DND-41 (cell line): Measurements from ENCODE around the gene IFT43.

Experiments used
- ATAC-seq: fragments of 200-7000 bp; cut with Tn5 transposase; 3 replicates; pipeline ENCODE4 v1.9.1; 2021; ENCODE audit warnings: low read depth; ENCODE audit not compliant: insufficient read depth
- DNase-seq: peaks from one replicate; pipeline ENCODE4 v3.0.0-alpha.2; 2020
- H2AFZ ChIP-seq: 2 replicates; pipeline ENCODE4 v1.6.0; 2012; ENCODE audit warnings: low read depth, low read length
- H3K27ac ChIP-seq: 2 replicates; pipeline ENCODE4 v1.5.1; 2012; ENCODE audit warnings: low read length, inconsistent platforms
- H3K27me3 ChIP-seq: fragments of 200-600 bp; sonication (generic); 2 replicates; pipeline ENCODE4 v1.6.0; 2012; ENCODE audit warnings: low read length, mild to moderate bottlenecking, inconsistent platforms; ENCODE audit not compliant: insufficient read depth, poor library complexity
- H3K36me3 ChIP-seq: 2 replicates; pipeline ENCODE4 v1.5.1; 2012; ENCODE audit warnings: low read length, inconsistent platforms; ENCODE audit not compliant: insufficient read depth
- H3K4me1 ChIP-seq: 2 replicates; pipeline ENCODE4 v1.5.1; 2012; ENCODE audit warnings: mild to moderate bottlenecking, low read length; ENCODE audit not compliant: insufficient read depth
- H3K4me2 ChIP-seq: 2 replicates; pipeline ENCODE4 v1.6.0; 2012; ENCODE audit warnings: mild to moderate bottlenecking, moderate library complexity, low read length, inconsistent platforms; ENCODE audit not compliant: insufficient read depth
- H3K4me3 ChIP-seq, 2 experiments: fragments of 200-600 bp in 1 of 2; shearing (Covaris generic) in 1 of 2; 2 replicates each; pipeline ENCODE4 v1.5.1; 2012 to 2016; ENCODE audit warnings: inconsistent platforms in 2 of 2, low read length in 2 of 2, mild to moderate bottlenecking in 2 of 2, low read depth in 1 of 2, moderate library complexity in 1 of 2
- H3K79me2 ChIP-seq: 2 replicates; pipeline ENCODE4 v1.6.0; 2012; ENCODE audit warnings: low read length, inconsistent platforms; ENCODE audit not compliant: insufficient read depth
- H3K9ac ChIP-seq: 2 replicates; pipeline ENCODE4 v1.6.0; 2012; ENCODE audit warnings: low read depth, mild to moderate bottlenecking, inconsistent platforms, low read length, moderate library complexity
- H3K9me3 ChIP-seq: 2 replicates; pipeline ENCODE4 v1.5.1; 2012; ENCODE audit warnings: low read length, moderate library complexity, mild to moderate bottlenecking, inconsistent platforms; ENCODE audit not compliant: insufficient read depth, severe bottlenecking
- H4K20me1 ChIP-seq: 2 replicates; pipeline ENCODE4 v1.6.0; 2012; ENCODE audit warnings: low read length; ENCODE audit not compliant: insufficient read depth
- CTCF ChIP-seq: IDR thresholded peaks from 2 replicates; pipeline ENCODE4 v1.5.1; 2012; ENCODE audit warnings: borderline replicate concordance, low read length, moderate library complexity, mild to moderate bottlenecking; ENCODE audit not compliant: poor library complexity, severe bottlenecking; ENCODE audit errors: extremely low read depth
- EZH2 ChIP-seq: IDR thresholded peaks from 3 replicates; pipeline ENCODE4 v1.6.1; 2012; ENCODE audit warnings: borderline replicate concordance, low read depth, mild to moderate bottlenecking, moderate library complexity, low read length, inconsistent platforms; ENCODE audit not compliant: severe bottlenecking

The IFT43 gene

GRCh38 chr14:76106188-76106587 is 120.6 kb downstream of the IFT43 start:
- H3K27me3 ChIP-seq, result no peaks in the 10 kb centered on the region
- H2AFZ ChIP-seq, result no peak overlapping the region
- H3K36me3 ChIP-seq, result no peaks in the 10 kb centered on the region
- no peak overlapping the region for H3K4me3 ChIP-seq
- no peak overlapping the region for H3K9ac ChIP-seq
- TF ChIP-seq CTCF (no peak), EZH2 (no peak)
- no peaks in the 10 kb centered on the region for H4K20me1 ChIP-seq
- DNase-seq, result no peak
- H3K9me3 ChIP-seq, result no peaks in the 10 kb centered on the region
- no peak overlapping the region for H3K27ac ChIP-seq
- no peaks in the 10 kb centered on the region for H3K4me1 ChIP-seq
- H3K4me2 ChIP-seq, result no peak overlapping the region
- ATAC-seq, result no peak
- H3K79me2 ChIP-seq, result no peaks in the 10 kb centered on the region

GRCh38 chr14:76109087-76109880 is 123.7 kb downstream of the IFT43 start:
- H3K4me2 ChIP-seq, result no peak overlapping the region
- no peak overlapping the region for H3K9ac ChIP-seq
- DNase-seq (no peak), ATAC-seq (no peak)
- H3K27me3 ChIP-seq, result no peaks in the 10 kb centered on the region
- no peak overlapping the region for H3K4me3 ChIP-seq
- H3K79me2 ChIP-seq, result no peaks in the 10 kb centered on the region
- TF ChIP-seq CTCF, result no peak
- TF ChIP-seq EZH2, result no peak
- no peaks in the 10 kb centered on the region for H3K4me1 ChIP-seq
- H3K9me3 ChIP-seq, result no peaks in the 10 kb centered on the region
- H2AFZ ChIP-seq, result no peak overlapping the region
- H3K27ac ChIP-seq, result no peak overlapping the region
- H4K20me1 ChIP-seq, result no peaks in the 10 kb centered on the region
- H3K36me3 ChIP-seq, result no peaks in the 10 kb centered on the region

GRCh38 chr14:76112889-76113624 is 127.5 kb downstream of the IFT43 start:
- Histone ChIP-seq H3K9ac (no peak overlapping the region), H3K4me2 (no peak overlapping the region), H3K4me1 (no peaks in the 10 kb centered on the region), H3K79me2 (no peaks in the 10 kb centered on the region), H3K27me3 (no peaks in the 10 kb centered on the region), H3K36me3 (no peaks in the 10 kb centered on the region), H2AFZ (no peak overlapping the region), H3K9me3 (no peaks in the 10 kb centered on the region), H3K27ac (no peak overlapping the region), H3K4me3 (no peak overlapping the region), H4K20me1 (no peaks in the 10 kb centered on the region)
- no peak for TF ChIP-seq EZH2
- DNase-seq (no peak), ATAC-seq (no peak)

GRCh38 chr14:76113691-76114090 is 128.1 kb downstream of the IFT43 start:
- no peaks in the 10 kb centered on the region for H3K79me2 ChIP-seq
- H3K4me3 ChIP-seq, result no peak overlapping the region
- H3K4me2 ChIP-seq, result no peak overlapping the region
- H3K9ac ChIP-seq, result no peak overlapping the region
- no peak for ATAC-seq
- H3K36me3 ChIP-seq, result no peaks in the 10 kb centered on the region
- no peak overlapping the region for H3K27ac ChIP-seq
- DNase-seq, result no peak
- no peaks in the 10 kb centered on the region for H3K27me3 ChIP-seq
- H3K9me3 ChIP-seq, result no peaks in the 10 kb centered on the region
- no peaks in the 10 kb centered on the region for H4K20me1 ChIP-seq
- no peaks in the 10 kb centered on the region for H3K4me1 ChIP-seq
- no peak overlapping the region for H2AFZ ChIP-seq
- no peak for TF ChIP-seq EZH2
